Activated CD4-positive, alpha-beta T cell treated with anti-CD3 and anti-CD28 coated beads, Interleukin-10, Interleukin-2, amounts not matched to agents 100 ng/mL and 50 ng/mL, durations not matched to agents 16 hours and 8 hours (primary cell): ENCODE results near the gene PCCA.
"Not testable (repeated sequence)": the region's sequence is repeated elsewhere in the genome, so short reads cannot be mapped to it uniquely, and the experiment has no call there.

Source experiments
- DNase-seq: peaks from one replicate; pipeline ENCODE4 v3.0.0-alpha.2; 2020

Gene PCCA

DNA sequence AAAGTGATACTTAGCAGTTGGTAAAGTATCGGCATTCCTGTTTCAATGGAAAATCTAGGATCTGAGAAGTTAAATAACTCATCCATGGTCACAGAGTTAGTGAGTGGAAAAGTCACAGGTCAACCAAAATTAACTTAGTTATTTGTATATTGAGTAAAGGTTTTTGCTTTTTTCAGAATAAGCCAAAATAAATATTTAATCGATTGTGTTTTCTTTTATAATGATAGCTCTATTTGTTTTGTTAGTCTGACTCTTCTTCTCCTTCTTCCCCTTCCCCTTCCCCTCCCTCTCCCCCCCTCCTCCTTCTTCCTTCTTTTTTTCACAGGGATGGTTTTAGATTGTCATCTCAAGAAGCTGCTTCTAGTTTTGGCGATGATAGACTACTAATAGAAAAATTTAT lies 173.5 kb downstream of the PCCA start:
- no peak for DNase-seq

DNA sequence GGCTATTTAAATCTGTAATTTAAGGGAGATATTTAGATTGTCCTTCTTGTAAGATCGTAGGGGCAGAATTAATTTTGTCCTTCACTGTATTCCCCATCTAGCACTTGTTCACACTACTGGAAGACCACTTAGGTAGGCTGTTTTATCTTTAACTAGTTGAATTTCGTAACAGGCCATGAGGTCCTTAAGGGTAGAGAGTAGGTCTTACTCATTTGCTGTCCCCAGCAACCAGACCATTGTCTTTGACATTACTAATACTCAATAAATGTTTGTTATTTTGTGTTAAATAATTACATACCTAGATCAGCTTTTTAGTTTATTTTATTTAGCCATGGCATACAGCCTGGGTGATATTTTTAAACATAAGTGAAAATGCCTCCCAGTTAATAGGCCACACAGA lies 177.1 kb downstream of the PCCA start:
- DNase-seq: no peak

DNA sequence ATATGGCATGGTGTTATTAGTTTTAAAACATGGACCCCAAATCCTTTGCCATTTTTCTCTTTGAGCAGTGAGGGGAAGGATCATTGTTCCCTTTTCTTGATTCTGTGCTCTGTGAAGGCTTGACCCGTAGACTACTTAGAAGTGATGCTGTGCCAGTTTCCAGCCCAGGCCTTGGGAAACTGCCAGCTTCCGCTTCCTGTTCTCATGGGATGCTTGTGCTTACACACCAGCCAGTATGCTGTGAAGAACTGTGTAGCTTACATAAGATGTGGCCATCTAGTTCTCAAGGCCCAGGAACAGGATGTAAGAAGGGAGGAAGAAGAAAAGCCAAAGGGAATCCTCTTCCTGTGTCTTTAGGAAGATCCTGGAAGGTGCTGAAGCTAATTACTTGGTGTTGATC lies 180.9 kb downstream of the PCCA start:
- no peak for DNase-seq

DNA sequence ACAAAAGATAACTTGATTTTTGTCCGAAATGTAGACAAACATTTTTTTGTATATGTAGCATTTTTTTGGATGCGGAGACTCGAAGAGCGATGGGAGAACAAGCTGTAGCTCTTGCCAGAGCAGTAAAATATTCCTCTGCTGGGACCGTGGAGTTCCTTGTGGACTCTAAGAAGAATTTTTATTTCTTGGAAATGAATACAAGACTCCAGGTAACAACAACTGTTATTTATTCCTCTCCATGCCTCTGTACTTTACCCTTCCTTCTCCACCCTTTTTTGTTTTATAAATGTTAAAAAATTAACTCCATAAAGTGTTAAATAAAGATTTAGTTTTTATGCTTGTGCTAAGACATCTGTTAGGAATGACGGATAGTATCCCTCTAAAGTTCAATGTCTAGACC lies 184.2 kb downstream of the PCCA start:
- DNase-seq: no peak

DNA sequence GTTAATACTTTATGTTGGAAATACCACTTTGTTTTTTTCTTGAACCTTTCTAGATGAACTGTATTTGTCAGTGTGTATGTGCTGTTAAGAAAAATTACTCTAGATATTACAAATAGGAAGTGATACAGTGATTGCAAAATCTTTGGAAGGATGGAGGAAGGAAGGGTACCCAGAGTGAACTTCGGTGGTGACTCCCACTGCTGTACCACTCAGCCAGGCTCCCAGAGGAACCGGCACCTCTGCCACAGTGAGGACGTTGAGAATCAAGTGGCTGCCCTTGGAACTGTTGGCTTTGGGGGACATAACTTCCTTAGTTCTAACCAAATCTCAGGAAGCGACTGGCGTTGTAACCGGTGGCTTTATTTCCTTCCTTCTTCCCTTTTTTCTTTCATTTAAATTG lies 184.7 kb downstream of the PCCA start:
- DNase-seq: no peak

DNA sequence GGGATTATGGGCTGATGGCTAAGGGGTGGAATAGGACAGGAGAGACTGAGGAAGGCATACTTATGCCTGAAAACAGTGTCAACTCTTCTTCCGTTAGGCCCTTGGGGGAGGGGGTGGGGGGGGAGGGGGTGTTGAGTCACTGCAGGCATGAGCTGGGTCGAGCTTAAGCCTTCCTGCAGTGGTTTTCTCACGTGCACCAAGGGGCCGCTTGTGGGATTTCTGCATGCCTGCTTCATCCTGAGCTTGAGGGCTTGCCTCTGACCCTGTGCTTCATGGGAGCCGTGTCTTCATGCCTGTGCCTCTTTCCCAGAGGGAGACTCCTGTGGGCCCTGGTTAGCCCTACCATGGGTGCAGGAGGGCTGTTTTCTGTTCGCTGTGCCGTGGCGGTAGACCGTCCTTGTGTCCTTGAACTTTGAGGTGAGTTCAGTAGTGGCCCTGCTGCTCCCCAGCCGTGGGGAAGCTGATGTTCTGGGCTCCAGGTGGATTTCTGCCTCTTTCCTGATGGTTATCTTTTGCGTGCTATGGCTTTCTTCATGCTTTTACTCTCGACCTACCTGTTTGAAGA lies 186.1 kb downstream of the PCCA start:
- no peak for DNase-seq

DNA sequence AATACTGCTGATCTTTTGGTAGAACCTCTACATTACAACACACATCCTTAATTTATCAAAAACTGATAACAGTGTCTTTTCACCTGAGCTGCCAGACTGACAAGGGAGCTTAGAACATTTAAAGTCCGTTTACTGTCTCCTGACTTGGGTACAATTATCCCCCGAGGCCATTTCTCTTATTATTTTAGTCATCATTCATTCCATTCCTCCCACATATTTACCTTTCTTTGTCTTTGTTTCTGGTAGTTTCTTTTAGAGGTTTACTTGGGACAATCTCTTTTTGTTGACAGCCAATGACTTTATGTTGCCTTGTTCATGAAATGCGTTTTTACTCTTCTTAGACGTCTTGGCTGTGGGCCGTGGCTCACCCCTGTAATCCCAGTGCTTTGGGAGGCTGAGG lies 186.9 kb downstream of the PCCA start:
- DNase-seq: no peak

DNA sequence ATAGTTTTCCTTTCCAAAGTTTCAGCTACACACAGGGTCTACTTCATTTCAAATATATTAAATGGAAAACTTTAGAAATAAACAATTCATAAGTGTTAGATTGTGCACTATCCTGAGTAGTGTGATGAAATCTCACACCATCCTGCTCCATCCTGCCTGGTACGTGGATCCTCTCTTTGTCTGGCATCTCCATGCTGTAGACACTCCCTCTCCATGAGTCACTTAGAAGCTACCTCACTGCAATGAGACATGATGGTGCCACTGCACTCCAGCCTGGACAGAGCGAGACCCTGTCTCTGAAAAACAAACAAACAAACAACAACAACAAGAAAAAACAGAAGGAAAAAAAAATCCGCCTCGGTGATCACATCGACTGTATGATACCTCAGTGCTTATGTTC lies 191.8 kb downstream of the PCCA start:
- no peak for DNase-seq

DNA sequence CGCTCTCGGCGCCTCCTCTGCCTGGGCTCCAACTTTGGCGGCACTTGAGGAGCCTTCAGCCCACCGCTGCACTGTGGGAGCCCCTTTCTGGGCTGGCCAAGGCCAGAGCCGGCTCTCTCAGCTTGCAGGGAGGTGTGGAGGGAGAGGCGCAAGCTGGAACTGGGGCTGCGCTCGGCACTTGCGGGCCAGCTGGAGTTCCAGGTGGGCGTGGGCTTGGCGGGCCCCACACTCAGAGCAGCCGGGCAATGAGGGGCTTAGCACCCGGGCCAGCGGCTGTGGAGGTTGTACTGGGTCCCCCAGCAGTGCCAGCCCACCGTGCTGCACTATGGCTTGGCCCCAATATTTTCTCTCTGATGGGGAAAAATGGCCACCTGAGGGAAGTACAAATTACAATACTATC lies 193.4 kb downstream of the PCCA start:
- not testable (repeated sequence) for DNase-seq

DNA sequence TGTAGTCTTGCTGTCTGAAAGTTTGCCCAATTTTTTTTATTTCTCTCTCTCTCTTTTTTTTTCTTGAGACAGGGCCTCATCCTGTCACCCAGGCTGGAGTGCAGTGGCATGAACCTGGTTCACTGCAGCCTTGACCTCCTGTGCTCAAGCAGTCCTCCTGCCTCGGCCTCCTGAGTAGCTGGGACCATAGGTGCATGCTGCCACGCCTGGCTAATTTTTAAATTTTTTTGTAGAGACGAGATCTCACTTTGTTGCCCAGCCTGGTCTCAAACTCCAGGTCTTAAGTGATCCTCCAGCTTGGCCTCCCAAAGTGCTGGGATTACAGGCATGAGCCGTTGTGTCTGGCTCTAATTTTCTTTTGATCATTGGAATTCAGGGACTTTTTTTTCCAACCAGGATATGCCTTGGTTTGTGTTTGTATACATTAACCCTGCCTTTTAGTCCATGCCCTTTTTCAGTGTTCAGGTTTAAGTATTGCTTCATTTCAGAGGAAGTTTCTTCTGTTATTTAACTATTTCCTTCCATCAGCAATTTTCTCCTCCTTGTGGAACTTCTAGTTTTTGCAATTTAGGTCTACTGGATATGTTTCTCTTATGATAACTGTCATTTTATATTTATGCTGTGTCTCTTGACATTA lies 201.4 kb downstream of the PCCA start:
- no peak for DNase-seq

DNA sequence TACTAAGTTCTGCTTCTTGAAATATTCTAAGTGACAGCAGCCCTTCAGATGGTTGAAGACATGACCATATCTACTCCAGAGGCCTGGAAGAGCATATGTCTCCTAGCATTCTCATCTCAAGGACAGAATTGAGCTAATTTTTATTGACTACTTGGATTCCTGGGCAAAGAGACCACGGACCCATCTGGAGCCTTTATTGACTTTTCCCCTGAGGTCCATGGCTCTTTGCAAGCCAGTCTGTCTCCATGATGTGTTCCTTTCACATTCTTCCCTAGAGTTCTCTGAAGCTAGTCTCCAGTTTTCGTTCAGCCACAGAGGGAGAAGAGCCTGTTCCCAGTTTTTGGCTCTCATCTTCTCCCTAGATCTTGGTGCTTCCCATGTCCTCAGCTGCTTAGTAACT lies 202.7 kb downstream of the PCCA start:
- DNase-seq: no peak

DNA sequence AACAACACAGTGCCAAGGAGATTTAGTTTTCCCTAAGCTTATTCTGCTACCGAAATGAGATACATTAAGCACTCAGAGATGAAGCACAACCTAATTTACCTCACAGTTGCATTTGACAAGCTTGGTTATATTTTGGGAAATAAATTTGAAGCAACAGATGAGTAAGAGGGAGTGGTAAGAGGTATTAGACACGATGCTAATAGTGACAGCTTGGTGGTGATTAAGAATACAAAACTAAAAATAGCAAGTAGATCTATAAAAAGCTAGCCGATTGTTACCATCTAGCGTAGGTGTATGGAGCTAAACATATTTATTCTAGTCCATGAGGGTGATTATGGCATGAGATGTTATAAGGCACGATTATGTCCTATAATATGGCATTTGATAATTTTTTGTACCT lies 208.5 kb downstream of the PCCA start:
- DNase-seq: no peak

DNA sequence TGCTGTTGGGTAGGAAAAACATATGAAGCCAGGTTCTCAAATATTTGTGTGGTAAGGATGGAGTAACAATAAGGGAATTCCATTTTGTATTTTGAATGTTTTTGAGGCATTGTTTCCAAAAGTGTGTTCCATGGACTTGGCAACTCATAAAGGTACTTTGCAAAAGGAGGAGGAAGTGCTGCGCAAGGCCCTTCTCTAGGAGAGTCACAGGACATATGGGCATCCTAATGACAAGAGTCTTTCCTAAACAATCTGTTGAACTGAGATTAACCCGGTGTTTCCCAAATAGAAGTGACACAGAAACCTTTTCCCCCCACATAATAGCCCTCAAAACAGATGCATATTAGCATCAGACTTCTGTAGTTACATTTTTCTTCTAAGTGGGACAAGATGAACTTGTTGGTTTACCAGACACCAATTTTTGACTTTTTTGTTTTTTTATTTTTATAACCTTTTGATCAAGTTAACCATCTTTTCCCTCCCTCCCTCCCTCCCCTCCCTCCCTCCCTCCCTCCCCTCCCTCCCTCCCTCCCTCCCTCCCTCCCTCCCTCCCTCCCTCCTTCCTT lies 209.3 kb downstream of the PCCA start:
- DNase-seq: no peak

DNA sequence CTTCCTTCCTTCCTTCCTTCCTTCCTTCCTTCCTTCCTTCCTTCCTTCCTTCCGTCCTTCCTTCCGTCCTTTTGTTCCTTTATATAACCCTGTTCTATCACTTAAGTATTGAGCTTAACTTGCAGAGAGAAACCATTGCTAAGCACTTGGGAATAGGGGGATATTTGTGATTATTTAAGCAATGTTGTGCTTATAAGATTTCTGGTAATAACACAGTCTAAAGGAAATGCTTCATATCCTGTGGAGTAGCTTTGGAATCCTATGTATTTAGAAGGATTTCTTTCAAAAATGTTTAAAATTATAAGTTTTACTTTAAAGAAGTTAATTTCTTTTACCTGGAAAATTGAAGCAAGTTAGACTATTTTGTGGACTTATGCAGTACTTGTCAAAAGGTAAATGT lies 209.8 kb downstream of the PCCA start:
- no peak for DNase-seq

DNA sequence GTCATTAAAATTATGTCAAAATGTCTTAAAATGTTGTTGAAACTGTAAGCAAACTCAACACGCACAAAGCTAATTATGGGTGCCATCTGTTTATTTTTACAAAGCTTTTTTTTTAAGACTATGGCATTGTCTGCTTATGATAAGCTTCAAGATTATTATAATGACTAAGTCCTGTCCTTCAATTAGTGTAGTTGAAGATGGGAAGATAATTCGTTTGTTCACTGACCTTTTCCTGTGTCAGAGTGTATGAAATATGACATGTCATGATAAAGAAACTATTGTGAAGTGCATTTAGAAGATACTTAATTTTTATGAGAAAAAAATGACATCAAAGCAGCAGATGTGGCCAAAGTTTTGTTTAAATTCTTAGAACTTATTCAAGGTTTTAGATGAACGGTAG lies 211.3 kb downstream of the PCCA start:
- no peak for DNase-seq

DNA sequence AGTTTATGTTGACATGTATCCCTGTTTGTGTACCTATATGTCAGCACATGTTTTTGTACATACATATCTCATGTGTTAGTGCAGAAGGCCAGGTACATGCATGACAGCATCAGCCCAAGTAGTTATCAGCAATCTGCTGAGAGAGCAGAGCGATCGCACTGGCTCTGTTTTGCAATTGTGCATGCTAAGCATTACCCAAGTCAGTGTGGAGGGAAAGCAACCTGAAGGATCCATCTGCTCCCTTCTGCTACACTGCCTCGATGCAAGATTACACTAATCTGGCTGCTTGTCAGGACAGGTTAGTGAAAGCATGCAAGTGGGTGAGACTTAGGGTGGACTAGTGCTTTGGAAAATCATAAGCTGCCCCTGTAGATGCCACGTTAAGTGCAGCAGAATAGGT lies 211.8 kb downstream of the PCCA start:
- DNase-seq: no peak

DNA sequence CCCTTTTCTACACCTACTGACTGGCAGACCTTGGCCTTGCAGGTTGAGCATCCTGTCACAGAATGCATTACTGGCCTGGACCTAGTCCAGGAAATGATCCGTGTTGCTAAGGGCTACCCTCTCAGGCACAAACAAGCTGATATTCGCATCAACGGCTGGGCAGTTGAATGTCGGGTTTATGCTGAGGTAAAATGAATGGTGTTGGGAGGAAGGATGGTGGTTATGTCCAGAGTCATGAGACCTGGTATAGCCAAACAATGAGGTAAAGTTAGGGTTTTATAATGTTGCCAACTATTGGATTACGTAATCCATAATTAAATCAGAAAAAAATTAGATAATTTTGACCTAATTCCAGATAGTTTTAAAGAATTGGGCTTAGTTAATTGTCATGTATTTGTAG lies 212.5 kb downstream of the PCCA start:
- DNase-seq: no peak

DNA sequence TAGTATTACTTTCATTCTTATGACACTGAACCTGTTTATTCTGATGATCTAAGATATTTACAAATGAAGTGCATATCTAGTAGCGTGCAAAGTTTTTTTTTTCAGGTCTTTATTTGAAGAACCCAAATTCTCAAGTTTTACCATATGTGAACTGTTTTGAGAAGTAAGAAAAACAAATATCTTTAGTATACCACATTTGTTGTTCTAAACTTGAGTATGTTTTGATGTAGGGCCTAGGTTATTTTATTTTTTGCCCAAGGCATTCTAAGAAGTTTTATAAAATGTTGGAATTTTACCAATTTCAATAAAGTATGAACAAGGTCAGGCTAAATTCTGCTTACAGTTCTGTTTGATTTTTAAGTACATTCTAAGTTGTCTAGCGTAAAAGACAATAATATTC lies 213.5 kb downstream of the PCCA start:
- DNase-seq: no peak

DNA sequence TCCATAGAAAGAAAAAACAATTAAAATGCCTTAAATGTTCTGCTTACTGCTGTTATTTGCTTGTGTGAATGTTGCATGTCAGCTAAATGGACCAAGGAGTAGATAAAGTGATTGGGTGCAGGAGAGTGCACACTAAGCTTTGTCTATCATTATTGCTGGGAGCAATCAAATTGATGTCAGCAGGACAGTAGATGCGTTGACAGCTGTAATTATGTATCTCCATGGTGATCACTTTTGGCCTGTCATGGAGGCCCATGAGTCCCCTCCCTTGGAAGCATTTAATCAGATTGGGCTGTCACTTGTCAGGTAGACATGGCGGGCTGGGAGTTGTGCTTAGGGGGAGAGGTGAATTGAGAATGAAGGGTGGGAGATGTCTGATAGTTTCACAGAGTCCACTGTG lies 215.3 kb downstream of the PCCA start:
- DNase-seq: no peak

DNA sequence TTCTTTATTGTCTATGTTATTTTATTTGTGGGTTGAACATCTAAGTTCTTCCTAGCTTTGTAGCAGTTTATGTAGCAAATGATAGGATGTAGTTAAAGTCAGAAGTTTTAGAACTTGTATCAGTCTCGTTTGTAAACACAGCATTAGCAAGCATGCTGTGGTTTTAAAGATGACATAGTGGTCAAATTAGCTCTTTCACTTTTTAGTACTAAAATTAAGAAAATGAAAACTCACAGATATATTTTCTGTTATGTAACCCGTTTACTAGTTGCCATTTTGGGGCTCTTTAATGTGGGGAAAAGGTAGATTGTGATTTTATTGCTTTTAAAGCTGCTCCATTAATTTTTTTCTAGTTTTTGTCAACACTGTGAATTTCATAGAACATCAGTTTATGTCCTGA lies 216.5 kb downstream of the PCCA start:
- DNase-seq: no peak

DNA sequence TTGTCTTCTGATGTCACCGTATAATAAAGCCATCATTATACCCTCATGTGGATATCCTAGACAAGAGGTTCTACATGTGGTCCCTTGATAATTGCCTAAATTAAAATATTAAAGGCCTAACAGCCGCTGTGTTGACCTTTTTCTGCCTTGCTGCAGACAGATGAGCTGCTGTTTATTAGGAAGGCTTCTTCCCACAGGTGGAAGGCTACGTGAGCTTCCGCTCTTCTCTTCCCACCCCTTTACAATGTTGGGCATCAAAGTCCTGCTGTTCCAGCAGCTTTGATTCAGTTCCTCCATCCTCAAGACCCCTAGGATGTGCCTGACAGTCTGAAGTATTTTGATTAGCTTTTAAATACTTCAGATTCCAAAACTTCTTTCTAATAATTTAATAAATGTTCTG lies 217.1 kb downstream of the PCCA start:
- no peak for DNase-seq

DNA sequence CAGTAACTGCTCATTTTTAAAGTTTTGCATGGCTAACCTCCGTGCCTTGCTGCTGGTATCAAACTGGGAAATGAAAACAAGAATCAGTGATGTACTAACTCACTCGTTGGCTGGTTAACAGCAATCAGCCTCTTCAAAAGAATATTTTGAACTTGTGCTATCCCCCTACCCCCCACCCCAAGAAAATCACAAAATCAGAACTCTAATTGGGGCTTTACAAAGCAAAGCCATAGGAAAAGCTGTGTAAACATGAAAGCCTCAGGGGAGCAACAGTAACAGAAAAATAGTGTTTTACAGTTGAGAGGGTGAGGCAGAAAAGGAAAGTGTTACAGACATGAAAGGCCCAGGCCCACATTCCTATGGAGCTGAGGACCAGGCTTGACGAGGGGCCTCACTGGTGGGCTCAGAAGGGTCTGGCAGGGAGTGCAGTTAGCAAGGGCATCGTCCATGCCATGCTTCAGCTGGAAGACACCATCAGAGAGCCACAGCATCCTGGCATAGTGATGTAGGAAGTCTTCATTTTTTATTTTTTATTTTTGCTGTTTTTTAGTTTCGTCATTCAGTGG lies 217.6 kb downstream of the PCCA start:
- no peak for DNase-seq

DNA sequence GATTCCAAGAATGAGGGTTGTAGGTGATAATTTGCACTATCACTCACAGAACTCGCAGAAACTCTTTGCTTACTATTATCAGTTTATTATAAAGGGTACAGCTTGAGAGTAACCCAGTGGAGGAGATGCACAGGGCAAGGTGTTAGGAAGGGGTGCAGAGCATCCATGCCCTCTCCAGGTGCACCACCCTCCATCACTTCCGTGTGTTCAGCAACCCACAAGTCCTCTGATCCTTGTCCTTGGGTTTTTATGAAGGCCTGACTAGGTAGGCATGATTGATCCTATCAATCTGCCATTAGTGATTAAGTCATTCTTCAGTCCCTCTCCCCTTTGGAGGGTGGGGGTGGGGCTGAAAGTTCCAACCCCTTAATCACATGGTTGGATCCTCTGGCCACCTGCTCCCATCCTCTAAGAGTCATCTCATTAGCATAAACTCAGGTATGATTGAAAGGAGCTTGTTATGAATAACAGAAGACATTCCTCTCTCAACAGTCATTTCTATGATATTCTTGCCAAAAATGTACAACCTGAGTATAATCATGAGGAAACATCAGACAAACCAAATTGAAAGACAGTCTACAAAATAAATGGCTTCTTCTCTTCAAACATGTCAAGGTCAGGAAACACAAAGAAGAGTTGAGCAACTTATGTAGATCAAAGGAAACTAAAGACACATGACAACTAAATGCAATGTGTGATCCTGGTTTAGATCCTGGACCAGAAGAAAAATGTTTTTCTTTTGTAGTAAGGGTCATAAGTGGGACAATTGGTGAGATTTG lies 225.4 kb downstream of the PCCA start:
- no peak for DNase-seq

DNA sequence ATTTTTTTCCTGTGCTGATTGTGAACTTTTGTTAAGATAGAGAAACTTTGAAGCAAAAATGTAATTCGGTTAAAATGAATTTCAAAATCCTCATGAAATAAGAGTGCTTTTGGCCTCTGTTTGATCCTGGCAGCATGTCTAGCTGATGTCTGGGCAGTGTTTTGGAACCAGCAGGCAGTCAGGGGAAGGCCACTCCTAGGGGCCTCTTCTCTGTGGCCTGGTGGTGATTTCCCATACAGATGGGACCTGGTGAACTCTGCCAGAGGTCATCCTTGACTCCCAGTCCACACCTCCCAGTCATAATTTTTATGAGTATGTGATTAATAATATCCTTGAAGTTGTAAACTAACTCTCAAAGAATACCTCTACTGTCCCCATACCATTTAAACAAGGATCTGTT lies 226.6 kb downstream of the PCCA start:
- no peak for DNase-seq
